Measurements from ENCODE around the gene RGS14.
"Not testable (repeated sequence)": the region's sequence is repeated elsewhere in the genome, so short reads cannot be mapped to it uniquely, and the experiment has no call there.

Gene RGS14

DNA sequence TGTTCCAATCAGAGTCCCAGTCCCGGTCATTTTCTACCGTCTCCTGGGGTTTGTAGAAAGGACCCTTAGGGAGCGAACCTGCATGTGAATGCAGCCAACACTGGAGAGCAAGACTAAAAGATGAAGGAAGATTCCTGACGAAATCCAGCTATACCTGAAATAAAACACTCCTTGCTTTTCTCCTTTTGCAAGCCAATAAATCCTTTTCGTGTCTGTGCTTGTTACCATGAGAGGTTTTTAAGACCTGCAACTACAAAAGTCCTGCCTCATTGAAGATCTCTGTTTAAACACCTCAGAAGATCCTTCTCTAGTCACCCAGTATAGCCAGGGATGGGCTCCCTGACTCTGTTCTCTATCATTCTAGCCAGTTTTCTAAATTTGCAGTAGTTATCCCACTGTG, 16.5 kb downstream of the RGS14 start:
- Histone ChIP-seq H3K27ac (ENCODE audit: low read depth, low read length) (no peak overlapping the region), H3K4me1 (ENCODE audit: control insufficient read depth, low read length) (peaks cover 25% of the 10 kb centered on the region), H3K27me3 (ENCODE audit: control insufficient read depth, low read length) (no peaks in the 10 kb centered on the region), H3K9me2 (replicated peaks; ENCODE audit: control insufficient read depth, low read length) (no peaks in the 10 kb centered on the region), H3K79me2 (ENCODE audit: control insufficient read depth, low read length) (no peaks in the 10 kb centered on the region), H3K9me3 (ENCODE audit: control insufficient read depth, insufficient read depth, low read length) (no peaks in the 10 kb centered on the region), H3K4me2 (ENCODE audit: low read length) (no peak overlapping the region), H3F3A (ENCODE audit: control insufficient read depth, insufficient read depth) (no peaks in the 10 kb centered on the region), H3K4me3 (ENCODE audit: low read length) (no peak overlapping the region), H4K20me1 (ENCODE audit: control insufficient read depth, insufficient read depth, low read depth, low read length) (no peaks in the 10 kb centered on the region), H3K36me3 (ENCODE audit: control insufficient read depth, low read length) (peaks cover 17% of the 10 kb centered on the region)
- TF ChIP-seq, protein P1, sequence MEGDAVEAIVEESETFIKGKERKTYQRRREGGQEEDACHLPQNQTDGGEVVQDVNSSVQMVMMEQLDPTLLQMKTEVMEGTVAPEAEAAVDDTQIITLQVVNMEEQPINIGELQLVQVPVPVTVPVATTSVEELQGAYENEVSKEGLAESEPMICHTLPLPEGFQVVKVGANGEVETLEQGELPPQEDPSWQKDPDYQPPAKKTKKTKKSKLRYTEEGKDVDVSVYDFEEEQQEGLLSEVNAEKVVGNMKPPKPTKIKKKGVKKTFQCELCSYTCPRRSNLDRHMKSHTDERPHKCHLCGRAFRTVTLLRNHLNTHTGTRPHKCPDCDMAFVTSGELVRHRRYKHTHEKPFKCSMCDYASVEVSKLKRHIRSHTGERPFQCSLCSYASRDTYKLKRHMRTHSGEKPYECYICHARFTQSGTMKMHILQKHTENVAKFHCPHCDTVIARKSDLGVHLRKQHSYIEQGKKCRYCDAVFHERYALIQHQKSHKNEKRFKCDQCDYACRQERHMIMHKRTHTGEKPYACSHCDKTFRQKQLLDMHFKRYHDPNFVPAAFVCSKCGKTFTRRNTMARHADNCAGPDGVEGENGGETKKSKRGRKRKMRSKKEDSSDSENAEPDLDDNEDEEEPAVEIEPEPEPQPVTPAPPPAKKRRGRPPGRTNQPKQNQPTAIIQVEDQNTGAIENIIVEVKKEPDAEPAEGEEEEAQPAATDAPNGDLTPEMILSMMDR (IDR thresholded peaks at IDR 0.05; ENCODE audit: low read depth, low read length, poor library complexity, severe bottlenecking), result no peak
- TF ChIP-seq EZH2phosphoT487 (IDR thresholded peaks at IDR 0.05; ENCODE audit: borderline replicate concordance, low read length), result no peak

DNA sequence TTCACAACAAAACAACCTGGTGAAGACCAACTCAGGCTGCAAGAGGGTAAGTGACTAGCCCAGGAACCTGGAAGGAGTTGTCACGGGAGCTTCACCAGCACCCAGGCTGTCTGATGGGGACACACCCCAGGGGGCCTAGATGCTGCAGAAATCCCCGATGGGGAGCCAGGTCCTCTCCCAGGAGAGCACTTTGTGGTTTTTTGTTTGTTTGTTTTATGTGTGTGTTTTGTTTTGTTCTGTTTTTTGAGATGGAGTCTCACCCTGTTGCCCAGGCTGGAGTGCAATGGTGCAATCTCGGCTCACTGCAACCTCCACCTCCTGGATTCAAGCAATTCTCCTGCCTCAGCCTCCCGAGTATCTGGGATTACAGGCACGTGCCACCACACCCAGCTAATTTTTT, 17.8 kb downstream of the RGS14 start:
- not testable (repeated sequence) for H3K9me3 ChIP-seq (ENCODE audit: control insufficient read depth, insufficient read depth, low read length); H3K36me3 ChIP-seq (ENCODE audit: control insufficient read depth, low read length); H3K27ac ChIP-seq (ENCODE audit: low read depth, low read length); H3K27me3 ChIP-seq (ENCODE audit: control insufficient read depth, low read length); H3K4me2 ChIP-seq (ENCODE audit: low read length); H3F3A ChIP-seq (ENCODE audit: control insufficient read depth, insufficient read depth); H4K20me1 ChIP-seq (ENCODE audit: control insufficient read depth, insufficient read depth, low read depth, low read length); H3K4me3 ChIP-seq (ENCODE audit: low read length); H3K79me2 ChIP-seq (ENCODE audit: control insufficient read depth, low read length); H3K9me2 ChIP-seq (replicated peaks; ENCODE audit: control insufficient read depth, low read length)
- peaks cover 12% of the 10 kb centered on the region for H3K4me1 ChIP-seq (ENCODE audit: control insufficient read depth, low read length)

- Histone ChIP-seq H3K4me3 (ENCODE audit: low read length) (no peak overlapping the region), H3K27me3 (ENCODE audit: control insufficient read depth, low read length) (no peaks in the 10 kb centered on the region), H3F3A (ENCODE audit: control insufficient read depth, insufficient read depth) (no peaks in the 10 kb centered on the region), H3K9me3 (ENCODE audit: control insufficient read depth, insufficient read depth, low read length) (no peaks in the 10 kb centered on the region), H3K9me2 (replicated peaks; ENCODE audit: control insufficient read depth, low read length) (no peaks in the 10 kb centered on the region), H3K36me3 (ENCODE audit: control insufficient read depth, low read length) (peaks cover 6% of the 10 kb centered on the region), H3K4me2 (ENCODE audit: low read length) (no peak overlapping the region), H3K4me1 (ENCODE audit: control insufficient read depth, low read length) (peaks cover 12% of the 10 kb centered on the region), H3K27ac (ENCODE audit: low read depth, low read length) (no peak overlapping the region), H4K20me1 (ENCODE audit: control insufficient read depth, insufficient read depth, low read depth, low read length) (no peaks in the 10 kb centered on the region), H3K79me2 (ENCODE audit: control insufficient read depth, low read length) (no peaks in the 10 kb centered on the region)
- TF ChIP-seq, protein P1 (IDR thresholded peaks at IDR 0.05; ENCODE audit: low read depth, low read length, poor library complexity, severe bottlenecking), result no peak
- TF ChIP-seq EZH2phosphoT487 (IDR thresholded peaks at IDR 0.05; ENCODE audit: borderline replicate concordance, low read length), result no peak
Measured at GRCh38 chr5:177376107-177376506, 18.4 kb downstream of the RGS14 start.

DNA sequence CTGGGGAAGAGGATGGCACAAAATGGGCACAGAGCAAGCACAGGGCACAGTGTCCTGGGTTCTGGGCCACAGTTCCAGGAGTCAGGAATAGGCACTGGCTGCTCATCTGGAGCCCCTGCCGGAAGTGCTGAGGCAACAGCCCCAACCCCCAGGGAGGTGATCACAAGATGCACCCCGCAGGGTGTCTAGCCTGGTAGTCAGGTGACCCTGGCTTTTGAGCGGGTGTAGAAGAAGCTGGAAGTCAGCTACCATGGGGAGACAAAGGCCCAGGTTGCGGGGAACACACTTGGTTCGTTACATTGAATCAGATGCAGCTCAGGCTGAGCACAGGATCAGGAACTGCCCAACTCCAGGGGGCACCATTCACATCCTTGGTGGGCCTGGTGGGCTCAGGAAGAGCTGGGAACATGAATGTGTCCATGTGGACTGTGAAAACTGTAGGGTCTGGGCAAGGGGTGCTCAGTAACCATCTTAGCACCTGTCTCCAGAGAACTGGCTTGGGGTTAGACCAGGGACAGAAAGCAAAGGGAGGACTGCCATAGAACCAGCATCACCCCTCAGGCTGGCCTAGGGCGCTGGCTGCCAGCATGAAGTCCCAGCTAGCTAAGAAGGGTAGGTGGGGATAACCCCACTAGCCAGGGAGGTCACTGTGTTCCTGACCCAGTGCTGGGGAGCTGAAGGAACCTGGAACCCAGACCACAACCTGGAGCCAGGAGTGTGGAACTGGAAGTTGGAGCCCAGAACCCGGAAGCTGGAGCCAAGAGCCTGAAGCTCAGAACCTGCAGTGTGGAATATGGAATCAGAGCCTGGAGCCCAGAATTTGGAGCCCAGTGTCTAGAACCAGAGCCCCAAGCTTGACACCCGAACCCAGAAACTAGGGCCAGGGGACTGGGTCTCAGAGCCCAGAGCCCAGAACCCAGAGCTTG, 20.4 kb downstream of the RGS14 start:
- Histone ChIP-seq H3K9me3 (ENCODE audit: control insufficient read depth, insufficient read depth, low read length) (no peaks in the 10 kb centered on the region), H4K20me1 (ENCODE audit: control insufficient read depth, insufficient read depth, low read depth, low read length) (no peaks in the 10 kb centered on the region), H3K79me2 (ENCODE audit: control insufficient read depth, low read length) (no peaks in the 10 kb centered on the region), H3F3A (ENCODE audit: control insufficient read depth, insufficient read depth) (no peaks in the 10 kb centered on the region), H3K9me2 (replicated peaks; ENCODE audit: control insufficient read depth, low read length) (no peaks in the 10 kb centered on the region), H3K4me2 (ENCODE audit: low read length) (no peak overlapping the region), H3K4me1 (ENCODE audit: control insufficient read depth, low read length) (no peaks in the 10 kb centered on the region; the same call in 1 of the 2 replicates), H3K27me3 (ENCODE audit: control insufficient read depth, low read length) (peaks cover 8% of the 10 kb centered on the region; the same call in 1 of the 2 replicates), H3K27ac (ENCODE audit: low read depth, low read length) (no peak overlapping the region), H3K4me3 (ENCODE audit: low read length) (no peak overlapping the region), H3K36me3 (ENCODE audit: control insufficient read depth, low read length) (no peaks in the 10 kb centered on the region)
- TF ChIP-seq EZH2phosphoT487 (IDR thresholded peaks at IDR 0.05; ENCODE audit: borderline replicate concordance, low read length), result no peak
- TF ChIP-seq, protein P1 (IDR thresholded peaks at IDR 0.05; ENCODE audit: low read depth, low read length, poor library complexity, severe bottlenecking), result no peak

Data from DOHH2 (cell line).